ENCODE results near the gene CACNG7.

GRCh38 chr19:53912653-53913052, 3.6 kb downstream of the CACNG7 start:
- TF ChIP-seq POLR2AphosphoS5 (IDR thresholded peaks at IDR 0.05; ENCODE audit: insufficient read depth, low read depth, low read length) (no peak), CTCF (IDR thresholded peaks at IDR 0.05; ENCODE audit: extremely low read depth in 1 of 2, insufficient read depth in 1 of 2, low read depth in 1 of 2, low read length in 2 of 2) (peak; percentile 18 to 39), POLR2A (IDR thresholded peaks at IDR 0.05; ENCODE audit: low read depth, low read length) (no peak), MAX (IDR thresholded peaks at IDR 0.05; ENCODE audit: insufficient read depth, insufficient read length) (no peak), GATA2 (IDR thresholded peaks at IDR 0.05; ENCODE audit: insufficient read depth, insufficient read length, low read depth, low read length) (no peak)

Measured in endothelial cell of umbilical vein (primary cell).